PC-3 (cell line): Measurements from ENCODE around the gene FLNB. TPM values are rescaled to one million over a fixed set of nuclear protein-coding genes. Genes with fewer than 3 reads are reported as not detected.
A peak's percentile ranks its signal among the peaks of the same experiment; 100 is the strongest.

Source experiments
- ATAC-seq: fragments of 200-7000 bp; cut with Tn5 transposase; 2 replicates; pipeline ENCODE4 v1.9.1; 2020; ENCODE audit warnings: mild to moderate bottlenecking, moderate library complexity
- BruUV-seq: library from RNA; stranded (reverse); fragments of 400-500 nt; replicated peaks from 2 replicates; lab custom pipeline; 2021; lab: Mats Ljungman, UMichigan
- CTCF ChIA-PET: fragments of 300-600 bp; sonication (Branson Sonifier 250); formaldehyde crosslinking; loops from one replicate; lab custom pipeline; 2022; ENCODE audit warnings: antibody characterized with exemption; lab: Charles Lee
- POLR2A ChIA-PET: fragments of 300-600 bp; sonication (Branson Sonifier 250); formaldehyde crosslinking; loops from one replicate; lab custom pipeline; 2022; ENCODE audit warnings: antibody characterized with exemption; ENCODE audit not compliant: unreplicated experiment; lab: Charles Lee
- DNase-seq: peaks from one replicate; pipeline ENCODE4 v3.0.0-alpha.2; 2015
- H2AFZ ChIP-seq: fragments of 300-600 bp; sonication (generic); 2 replicates; pipeline ENCODE4 v1.6.0; 2016; ENCODE audit warnings: antibody characterized with exemption, low read length
- H3F3A ChIP-seq: fragments of 300-600 bp; sonication (generic); one replicate; pipeline ENCODE4 v1.6.0; 2017; ENCODE audit warnings: antibody characterized with exemption, low read length, control low read depth, mild to moderate bottlenecking; ENCODE audit not compliant: unreplicated experiment
- H3K27ac ChIP-seq: fragments of 300-600 bp; sonication (generic); 2 replicates; pipeline ENCODE4 v1.5.1; 2016; ENCODE audit warnings: mild to moderate bottlenecking, low read length
- H3K27me3 ChIP-seq: fragments of 300-600 bp; sonication (generic); 2 replicates; pipeline ENCODE4 v1.6.1; 2016; ENCODE audit warnings: low read length, mixed read lengths
- H3K36me3 ChIP-seq: fragments of 300-600 bp; sonication (generic); 2 replicates; pipeline ENCODE4 v1.6.1; 2016; ENCODE audit warnings: low read depth, mixed run types, low read length, mixed read lengths
- H3K4me1 ChIP-seq: fragments of 300-600 bp; sonication (generic); 2 replicates; pipeline ENCODE4 v1.5.1; 2016; ENCODE audit warnings: low read length; ENCODE audit not compliant: insufficient read depth
- H3K4me2 ChIP-seq: fragments of 300-600 bp; sonication (generic); 2 replicates; pipeline ENCODE4 v1.6.0; 2016; ENCODE audit warnings: low read length
- H3K4me3 ChIP-seq: fragments of 300-600 bp; sonication (generic); 2 replicates; pipeline ENCODE4 v1.5.1; 2016; ENCODE audit warnings: mild to moderate bottlenecking, low read length, mixed read lengths
- H3K79me2 ChIP-seq: fragments of 300-600 bp; sonication (generic); 2 replicates; pipeline ENCODE4 v1.6.1; 2017; ENCODE audit warnings: low read length, mixed read lengths
- H3K9ac ChIP-seq: fragments of 300-600 bp; sonication (generic); 2 replicates; pipeline ENCODE4 v1.6.0; 2016; ENCODE audit warnings: mild to moderate bottlenecking, low read length
- H3K9me2 ChIP-seq: fragments of 300-600 bp; sonication (generic); replicated peaks from 2 replicates; pipeline ENCODE4 v1.6.1; 2016; ENCODE audit warnings: mixed run types, low read length, mixed read lengths
- H3K9me3 ChIP-seq: fragments of 300-600 bp; sonication (generic); 2 replicates; pipeline ENCODE4 v1.6.1; 2016; ENCODE audit warnings: low read length, mixed read lengths
- H4K20me1 ChIP-seq: fragments of 300-600 bp; sonication (generic); 2 replicates; pipeline ENCODE4 v1.6.1; 2016; ENCODE audit warnings: low read length, mixed read lengths
- EZH2 ChIP-seq: fragments of 300-600 bp; sonication (generic); IDR thresholded peaks from one replicate; pipeline ENCODE4 v1.6.1; 2017; ENCODE audit warnings: antibody characterized with exemption, mild to moderate bottlenecking, low read length; ENCODE audit not compliant: unreplicated experiment
- EZH2phosphoT487 ChIP-seq: fragments of 300-600 bp; sonication (generic); IDR thresholded peaks from 2 replicates; pipeline ENCODE4 v1.6.1; 2018; ENCODE audit warnings: mild to moderate bottlenecking, antibody characterized with exemption, low read length, borderline replicate concordance
- intact Hi-C: fragments of 100-400 bp; cut with micrococcal nuclease; formaldehyde crosslinking; loops from 2 replicates; pipeline ENCODE4 v1.9.0; 2023
- total RNA-seq: library from RNA; depleted of rRNA; stranded (reverse); fragments of >200 nt; gene quantifications from 2 replicates; pipeline ENCODE4 v1.2.3, GENCODE V29; 2014
- TF ChIP-seq, protein P1 (sequence below): fragments of 300-600 bp; sonication (generic); conservative IDR thresholded peaks from 2 replicates; pipeline ENCODE4 v1.5.1; 2017; ENCODE audit warnings: antibody characterized with exemption, low read depth, mild to moderate bottlenecking, low read length

FLNB gene
- total RNA-seq, 1 experiment from 2014 or later, result 505 TPM

DNA sequence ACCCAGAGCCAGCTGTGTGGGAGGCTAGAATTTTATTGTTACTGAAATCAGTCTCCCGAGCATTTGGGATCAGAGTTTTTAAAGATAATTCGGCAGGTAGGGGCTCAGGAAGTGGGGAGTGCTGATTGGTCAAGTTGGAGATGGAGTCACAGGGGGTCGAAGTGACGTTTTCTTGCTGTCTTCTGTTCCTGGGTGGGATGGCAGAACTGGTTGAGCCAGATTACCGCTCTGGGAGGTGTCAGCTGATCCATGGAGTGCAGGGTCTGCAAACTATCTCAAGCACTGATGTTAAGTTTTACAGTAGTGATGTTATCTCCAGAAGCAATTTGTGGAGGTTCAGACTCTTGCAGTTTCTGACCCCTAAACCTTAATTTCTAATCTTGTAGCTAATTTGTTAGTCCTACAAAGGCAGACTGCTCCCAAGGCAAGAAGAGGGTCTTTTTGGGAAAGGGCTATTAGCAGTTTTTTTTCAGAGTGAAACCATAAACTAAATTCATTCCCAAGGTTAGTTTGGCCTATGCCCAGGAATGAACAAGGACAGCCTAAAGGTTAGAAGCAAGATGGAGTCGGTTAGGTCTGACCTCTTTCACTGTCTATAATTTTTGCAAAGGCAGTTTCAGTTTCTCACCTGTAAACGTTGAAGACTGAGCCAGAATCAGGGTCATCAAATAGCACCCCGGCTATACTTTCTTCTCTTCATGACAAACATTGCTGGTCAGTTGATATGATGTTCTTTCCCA is 28.2 kb downstream of the FLNB start:
- H4K20me1 ChIP-seq, result peaks cover 69% of the 10 kb centered on the region
- no peaks in the 10 kb centered on the region for H3K9me2 ChIP-seq
- POLR2A ChIA-PET, result no interaction called here
- TF ChIP-seq EZH2phosphoT487 (no peak), EZH2 (no peak)
- TF ChIP-seq, protein P1, sequence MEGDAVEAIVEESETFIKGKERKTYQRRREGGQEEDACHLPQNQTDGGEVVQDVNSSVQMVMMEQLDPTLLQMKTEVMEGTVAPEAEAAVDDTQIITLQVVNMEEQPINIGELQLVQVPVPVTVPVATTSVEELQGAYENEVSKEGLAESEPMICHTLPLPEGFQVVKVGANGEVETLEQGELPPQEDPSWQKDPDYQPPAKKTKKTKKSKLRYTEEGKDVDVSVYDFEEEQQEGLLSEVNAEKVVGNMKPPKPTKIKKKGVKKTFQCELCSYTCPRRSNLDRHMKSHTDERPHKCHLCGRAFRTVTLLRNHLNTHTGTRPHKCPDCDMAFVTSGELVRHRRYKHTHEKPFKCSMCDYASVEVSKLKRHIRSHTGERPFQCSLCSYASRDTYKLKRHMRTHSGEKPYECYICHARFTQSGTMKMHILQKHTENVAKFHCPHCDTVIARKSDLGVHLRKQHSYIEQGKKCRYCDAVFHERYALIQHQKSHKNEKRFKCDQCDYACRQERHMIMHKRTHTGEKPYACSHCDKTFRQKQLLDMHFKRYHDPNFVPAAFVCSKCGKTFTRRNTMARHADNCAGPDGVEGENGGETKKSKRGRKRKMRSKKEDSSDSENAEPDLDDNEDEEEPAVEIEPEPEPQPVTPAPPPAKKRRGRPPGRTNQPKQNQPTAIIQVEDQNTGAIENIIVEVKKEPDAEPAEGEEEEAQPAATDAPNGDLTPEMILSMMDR, result no peak
- ATAC-seq, result no peak
- peaks cover 6% of the 10 kb centered on the region for H3F3A ChIP-seq
- H3K4me3 ChIP-seq, result no peak overlapping the region
- H3K27ac ChIP-seq, result peak overlapping the region; percentile 75
- DNase-seq, result no peak
- peaks cover 69% of the 10 kb centered on the region for H3K4me1 ChIP-seq
- H3K27me3 ChIP-seq, result no peaks in the 10 kb centered on the region
- CTCF ChIA-PET, result interaction anchor here (1.0 kb wide), 1 partner anchor 10 kb away, joined by 4 read pairs; no protein-coding TSS in a partner anchor
- peaks cover 100% of the 10 kb centered on the region for H3K79me2 ChIP-seq
- no TSS peak for BruUV-seq
- peaks cover 16% of the 10 kb centered on the region; the same call in 1 of the 2 replicates for H3K36me3 ChIP-seq
- H3K4me2 ChIP-seq, result peak overlapping the region; percentile 13; the same call in 1 of the 2 replicates
- no peaks in the 10 kb centered on the region for H3K9me3 ChIP-seq
- no peak overlapping the region for H3K9ac ChIP-seq
- H2AFZ ChIP-seq, result no peak overlapping the region
- intact Hi-C loops, result no loop called here

DNA sequence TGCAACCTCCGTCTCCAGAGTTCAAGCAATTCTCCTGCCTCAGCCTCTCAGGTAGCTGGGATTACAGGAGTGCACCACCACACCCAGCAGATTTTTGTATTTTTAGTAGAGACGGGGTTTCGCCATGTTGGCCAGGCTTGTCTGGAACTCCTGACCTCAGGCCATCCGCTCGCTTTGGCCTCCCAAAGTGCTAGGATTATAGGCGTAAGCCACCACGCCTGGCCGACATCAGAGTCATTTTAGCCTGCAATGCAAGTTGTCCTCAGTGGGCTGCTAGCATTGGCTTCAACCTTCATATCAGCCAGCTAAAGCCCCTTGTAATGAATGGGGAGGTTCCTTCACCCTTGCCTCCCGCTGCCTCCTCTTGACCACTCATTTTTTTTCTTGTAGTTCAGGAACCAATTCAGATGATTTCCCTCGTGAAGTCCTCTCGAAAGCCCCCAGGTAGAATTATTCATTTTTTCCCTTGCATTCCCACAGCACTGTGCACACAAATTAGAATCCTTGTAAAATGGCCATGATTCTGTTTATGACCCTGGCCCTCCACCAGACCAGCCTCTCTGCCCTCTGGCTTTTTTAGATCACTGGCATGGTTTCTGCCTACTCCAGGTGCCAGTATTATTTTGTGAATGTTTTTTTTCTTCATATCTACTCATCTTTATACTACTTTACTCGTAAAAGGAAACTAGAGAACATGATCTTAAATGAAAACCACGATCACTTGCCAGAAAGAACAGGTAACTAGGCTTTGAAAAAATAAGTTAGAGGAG is 29.1 kb downstream of the FLNB start:
- no peak overlapping the region for H3K4me3 ChIP-seq
- BruUV-seq, result no TSS peak
- CTCF ChIA-PET, result no interaction called here
- POLR2A ChIA-PET, result no interaction called here
- H3K4me1 ChIP-seq, result peaks cover 78% of the 10 kb centered on the region
- no peaks in the 10 kb centered on the region for H3K9me3 ChIP-seq
- peaks cover 70% of the 10 kb centered on the region for H4K20me1 ChIP-seq
- no peak overlapping the region for H3K9ac ChIP-seq
- ATAC-seq (peak; percentile 44), DNase-seq (no peak)
- H3K79me2 ChIP-seq, result peaks cover 100% of the 10 kb centered on the region
- H3K4me2 ChIP-seq, result peak overlapping the region; percentile 7
- H3K9me2 ChIP-seq, result no peaks in the 10 kb centered on the region
- H3F3A ChIP-seq, result peaks cover 6% of the 10 kb centered on the region
- H3K36me3 ChIP-seq, result peaks cover 14% of the 10 kb centered on the region; the same call in 1 of the 2 replicates
- no peak overlapping the region for H2AFZ ChIP-seq
- no peak for TF ChIP-seq EZH2
- TF ChIP-seq, protein P1, result no peak
- no peak for TF ChIP-seq EZH2phosphoT487
- H3K27ac ChIP-seq, result peak overlapping the region; percentile 75
- H3K27me3 ChIP-seq, result no peaks in the 10 kb centered on the region
- intact Hi-C loops, result no loop called here
